ELF-1 (cell line): Measurements from ENCODE around the gene SEPTIN10.
"Not testable (repeated sequence)": the region's sequence is repeated elsewhere in the genome, so short reads cannot be mapped to it uniquely, and the experiment has no call there.

Source experiments
- DNase-seq: peaks from one replicate; pipeline ENCODE4 v3.0.0-alpha.2; 2016; ENCODE audit warnings: low read depth, low spot score

Gene SEPTIN10

DNA sequence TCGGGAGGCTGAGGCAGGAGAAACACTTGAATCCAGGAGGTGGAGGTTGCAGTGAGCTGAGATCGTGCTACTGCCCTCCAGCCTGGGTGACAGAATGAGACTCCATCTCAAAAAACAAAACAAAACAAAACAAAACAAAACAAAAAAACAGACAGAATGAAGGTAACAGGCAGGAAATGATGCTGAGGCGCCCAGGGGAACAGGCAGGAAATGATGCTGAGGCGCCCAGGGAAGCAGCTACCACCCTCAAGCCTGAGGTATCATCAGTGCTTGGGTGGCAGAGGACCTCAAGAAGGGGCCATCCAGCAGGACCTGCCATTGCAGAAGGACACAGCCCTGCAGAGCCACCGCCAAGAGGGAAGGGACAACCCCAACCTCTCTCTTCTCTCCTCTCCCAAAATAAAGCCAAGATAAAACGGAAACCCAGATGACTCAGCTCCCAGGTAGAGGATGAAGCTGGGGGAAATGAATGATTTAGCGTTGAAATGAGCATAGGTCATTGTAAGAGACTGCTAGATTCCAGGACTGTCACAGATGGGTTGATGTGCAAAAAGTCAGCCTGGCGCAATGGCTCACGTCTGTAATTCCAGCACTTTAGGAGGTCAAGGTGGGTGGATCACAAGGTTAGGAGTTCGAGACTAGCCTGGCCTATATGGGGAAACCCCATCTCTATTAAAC lies 19.7 kb upstream of the SEPTIN10 start:
- DNase-seq, result no peak

- DNase-seq, result no peak
Observed at GRCh38 chr2:109632158-109632789, 18.5 kb upstream of the SEPTIN10 start.

- no peak for DNase-seq
Observed at GRCh38 chr2:109631741-109632140, 18.0 kb upstream of the SEPTIN10 start.

- no peak for DNase-seq
Observed at GRCh38 chr2:109630441-109631430, 17.0 kb upstream of the SEPTIN10 start.

- no peak for DNase-seq
Observed at GRCh38 chr2:109629867-109630266, 16.1 kb upstream of the SEPTIN10 start.

GRCh38 chr2:109628321-109628720 lies 14.6 kb upstream of the SEPTIN10 start:
- not testable (repeated sequence) for DNase-seq

DNA sequence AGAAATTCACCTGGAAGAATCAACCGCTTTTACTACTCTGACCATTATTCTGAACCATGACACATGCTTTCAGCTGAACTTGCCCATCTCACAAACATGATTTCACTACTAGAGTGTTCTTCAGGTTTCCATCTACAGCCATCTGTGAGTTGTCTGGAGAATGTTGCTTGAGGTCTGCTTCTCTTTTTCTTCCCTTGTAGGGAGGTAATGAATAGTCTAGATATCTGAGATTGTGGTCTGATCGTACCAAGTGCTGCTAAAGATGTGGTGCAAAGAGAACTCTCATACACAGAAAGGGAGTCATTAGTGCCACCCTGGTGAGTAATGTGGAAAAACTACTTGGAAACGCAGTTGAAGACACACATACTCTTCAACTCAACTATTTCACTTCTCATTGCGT lies 10.6 kb upstream of the SEPTIN10 start:
- DNase-seq, result no peak

DNA sequence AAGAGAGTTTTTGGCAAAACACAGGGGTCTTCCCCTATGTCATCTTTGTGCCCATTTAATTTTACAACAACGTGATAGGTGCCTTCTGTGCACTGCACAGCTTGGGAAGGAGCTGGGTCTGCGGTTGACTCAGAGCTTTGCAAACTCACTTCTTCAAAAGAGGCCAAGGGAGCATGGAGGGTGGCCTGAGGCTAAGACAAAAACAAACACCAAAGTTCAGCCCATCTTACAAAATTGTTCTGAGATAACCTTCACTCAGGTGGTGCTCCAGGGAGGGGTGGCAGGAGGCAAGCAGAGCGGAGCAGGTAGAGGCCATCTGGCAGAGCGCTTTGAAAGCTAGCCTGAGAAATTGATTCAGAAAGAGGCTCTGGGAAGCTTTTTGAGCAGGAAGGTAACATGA lies 10.2 kb upstream of the SEPTIN10 start:
- peak; percentile 45 for DNase-seq

GRCh38 chr2:109623297-109623696 lies 9.5 kb upstream of the SEPTIN10 start:
- DNase-seq, result no peak

GRCh38 chr2:109619032-109619615 lies 5.4 kb upstream of the SEPTIN10 start:
- no peak for DNase-seq

DNA sequence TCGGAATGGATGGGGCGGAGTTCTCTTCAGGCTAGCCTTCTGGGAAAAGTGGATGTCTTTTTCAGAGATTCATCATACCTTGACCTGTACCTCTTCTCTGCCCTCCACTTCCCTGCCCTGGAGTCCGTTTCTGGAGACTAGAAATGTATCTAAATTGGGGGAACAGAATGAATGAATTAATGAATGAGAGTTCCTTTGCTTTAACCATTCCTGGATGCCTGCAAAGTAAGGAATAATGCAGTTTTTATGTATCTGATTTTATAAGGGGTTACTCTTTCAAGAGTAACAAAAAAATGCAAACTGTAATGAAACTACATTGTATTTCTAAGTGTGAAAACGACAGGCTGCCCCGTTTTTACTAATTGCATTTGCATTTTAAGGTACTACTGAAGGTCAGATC lies 2.4 kb upstream of the SEPTIN10 start:
- DNase-seq, result no peak

GRCh38 chr2:109615637-109616144 lies 1.9 kb upstream of the SEPTIN10 start:
- peak; percentile 66 for DNase-seq

- DNase-seq, result peak; percentile 67
Observed at GRCh38 chr2:109614715-109615636, 1.2 kb upstream of the SEPTIN10 start.

GRCh38 chr2:109613081-109613921 lies 465 bp downstream of the SEPTIN10 start:
- peak; percentile 66 for DNase-seq

DNA sequence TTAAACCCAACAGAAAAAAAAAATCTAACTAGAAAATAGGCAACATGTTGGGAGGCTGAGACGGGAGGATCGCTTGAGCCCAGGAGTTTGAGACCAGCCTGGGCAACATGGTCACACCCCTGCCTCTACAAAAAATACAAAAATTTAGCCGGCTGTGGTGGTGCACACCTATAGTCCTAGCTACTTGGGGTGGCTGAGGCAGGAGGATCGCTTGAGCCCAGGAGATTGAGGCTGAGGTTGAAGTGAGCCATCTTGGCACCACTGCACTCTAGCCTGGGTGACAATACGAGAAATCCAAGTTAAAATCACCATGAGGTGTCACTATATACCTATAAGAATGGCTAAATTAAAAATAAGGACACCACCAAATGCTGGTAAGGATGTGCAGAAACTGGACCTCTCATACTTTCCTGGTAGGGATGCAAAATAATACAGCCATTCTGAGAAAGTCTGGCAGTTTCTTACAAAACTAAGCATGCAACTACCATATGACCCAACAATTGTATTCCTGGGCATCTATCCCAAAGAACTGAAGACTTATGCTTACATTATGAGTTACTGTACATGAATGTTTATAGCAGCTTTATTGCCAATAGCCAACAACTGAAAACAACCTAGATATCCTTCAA lies 2.2 kb downstream of the SEPTIN10 start:
- no peak for DNase-seq

- DNase-seq, result no peak
Observed at GRCh38 chr2:109609352-109610024, 4.3 kb downstream of the SEPTIN10 start.

DNA sequence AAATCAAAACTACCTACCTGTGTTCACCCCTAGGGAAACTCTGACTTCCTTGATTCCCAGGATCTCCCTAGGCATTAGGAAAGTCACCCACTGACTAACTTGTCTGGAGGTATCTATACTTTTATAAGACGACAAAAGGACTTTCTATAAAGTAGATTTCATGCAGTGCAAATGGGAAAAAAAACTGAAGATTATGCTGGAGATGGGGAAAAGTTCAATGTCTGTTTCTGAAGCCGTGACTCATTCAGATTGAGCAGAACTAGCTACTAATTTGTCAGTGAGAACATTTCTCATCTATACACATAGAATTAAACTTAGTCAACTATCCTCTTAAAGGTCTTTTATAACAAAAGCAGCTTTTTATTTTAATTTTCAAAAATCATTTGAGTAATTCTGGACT lies 6.0 kb downstream of the SEPTIN10 start:
- no peak for DNase-seq

GRCh38 chr2:109604597-109604996 lies 9.2 kb downstream of the SEPTIN10 start:
- no peak for DNase-seq
